ENCODE data around the gene RPTOR. TPM values are rescaled to one million over a fixed set of nuclear protein-coding genes. Genes with fewer than 3 reads are reported as not detected.

RPTOR gene
- total and polyA plus RNA-seq, 10 of the 15 experiments (the other 5 are each of a cell fraction or from before 2014, with no cell fraction given), result 0.18 to 32.1 (median 7.8) TPM

GRCh38 chr17:80691784-80692183 lies 147.1 kb downstream of the RPTOR start:
- no peak for FAIRE-seq
- CTCF ChIA-PET, result no interaction called here
- no peak for DNase-seq (ENCODE audit: low read depth, low spot score)
- ATAC-seq, result no peak
- no peaks in the 10 kb centered on the region for H3K4me1 ChIP-seq (ENCODE audit: control insufficient read depth, insufficient read depth, low read length)
- RAD21 ChIA-PET (ENCODE audit: unreplicated experiment), result no interaction called here
- peaks cover 2% of the 10 kb centered on the region for H3K79me2 ChIP-seq (ENCODE audit: control insufficient read depth, insufficient read depth, low read length)
- H3K9me3 ChIP-seq (replicated peaks; ENCODE audit: control insufficient read depth, insufficient read depth, low read length), result no peaks in the 10 kb centered on the region
- no TSS peak for BruUV-seq (replicated peaks)
- H4K20me1 ChIP-seq (ENCODE audit: control insufficient read depth, insufficient read depth), result no peaks in the 10 kb centered on the region; the same call in 1 of the 2 replicates
- H3K27me3 ChIP-seq (replicated peaks in 1 of 2; ENCODE audit: control insufficient read depth in 2 of 2, insufficient read depth in 2 of 2, low read length in 1 of 2), result no peaks in the 10 kb centered on the region
- no peak overlapping the region for H2AFZ ChIP-seq (ENCODE audit: control insufficient read depth, low read depth, low read length)
- POLR2A ChIA-PET, result interaction anchor here (0.6 kb wide), 1 partner anchor 473 kb away, joined by 3 read pairs; no protein-coding TSS in a partner anchor
- intact Hi-C loops (cut with micrococcal nuclease; ENCODE audit: unreplicated experiment) (no loop called here), in situ Hi-C loops (cut with MboI) (no loop called here)
- WGBS (ENCODE audit: insufficient coverage, insufficient replicate concordance, low lambda C conversion rate, missing lambda C conversion rate), result over 99% methylated on average over 10 of the region's 10 CpGs
- H3K4me2 ChIP-seq (ENCODE audit: control insufficient read depth, insufficient read depth), result no peak overlapping the region
- H3K36me3 ChIP-seq (ENCODE audit: control insufficient read depth in 2 of 2, insufficient read depth in 2 of 2, low read length in 1 of 2), result peaks cover 0 to 2% of the 10 kb centered on the region in 2 experiments; a peak in 2 of 4 replicates
- TF ChIP-seq E2F4 (IDR thresholded peaks at IDR 0.05; ENCODE audit: low read depth, low read length) (no peak), IRF5 (IDR thresholded peaks at IDR 0.05; ENCODE audit: borderline replicate concordance) (no peak), SP1 (IDR thresholded peaks at IDR 0.05; ENCODE audit: low read depth, low read length) (no peak), STAT1 (conservative IDR thresholded peaks at IDR 0.05) (no peak), NR2C2 (IDR thresholded peaks at IDR 0.05; ENCODE audit: borderline replicate concordance, control insufficient read depth, insufficient read length, low read depth) (no peak), HCFC1 (IDR thresholded peaks at IDR 0.05; ENCODE audit: low read length) (no peak), SREBF2 (IDR thresholded peaks at IDR 0.05; ENCODE audit: low read length) (no peak), TCF12 (IDR thresholded peaks at IDR 0.05; ENCODE audit: low read depth, low read length) (no peak), MXI1 (IDR thresholded peaks at IDR 0.05; ENCODE audit: low read depth, low read length) (no peak), ZZZ3 (IDR thresholded peaks at IDR 0.05; ENCODE audit: control insufficient read depth, insufficient read length, low read depth) (no peak), MTA3 (IDR thresholded peaks at IDR 0.05; ENCODE audit: borderline replicate concordance, low read length) (no peak), ZNF622 (IDR thresholded peaks at IDR 0.05) (no peak), MAX (IDR thresholded peaks at IDR 0.05; ENCODE audit: low read depth, low read length) (no peak), TCF7 (IDR thresholded peaks at IDR 0.05; ENCODE audit: borderline replicate concordance) (no peak), PRDM15 (CRISPR knock-in tag; IDR thresholded peaks at IDR 0.05) (no peak), PKNOX1 (IDR thresholded peaks at IDR 0.05) (no peak)
- no peak overlapping the region for H3K9ac ChIP-seq (ENCODE audit: control insufficient read depth, insufficient read depth, low read length)
- no peak overlapping the region for H3K27ac ChIP-seq (ENCODE audit: control insufficient read depth, insufficient read depth)
- H3K4me3 ChIP-seq, result no peak overlapping the region
- SMC1A ChIA-PET (ENCODE audit: uncharacterized antibody, unreplicated experiment), result interaction anchor here (1.5 kb wide), 1 partner anchor 19 kb away, joined by 3 read pairs; no protein-coding TSS in a partner anchor
